ENCODE measurements around the gene PAPPA. TPM values are rescaled to one million over a fixed set of nuclear protein-coding genes. Genes with fewer than 3 reads are reported as not detected.

PAPPA gene
- total and polyA plus RNA-seq, 2 of the 8 experiments (the other 6 are each of a cell fraction or from before 2014, with no cell fraction given): 0.18 to 0.63 TPM

GRCh38 chr9:116358251-116358650, 204.7 kb downstream of the PAPPA start (continued):
- TF ChIP-seq CTBP2 (IDR thresholded peaks at IDR 0.05; ENCODE audit: borderline replicate concordance, insufficient read depth, insufficient read length, low read length): no peak
- no peak for TF ChIP-seq SP2 (IDR thresholded peaks at IDR 0.05; ENCODE audit: low read length)

Data from H1 (cell line).